ENCODE results near the gene CHRNA4. TPM values are rescaled to one million over a fixed set of nuclear protein-coding genes. Genes with fewer than 3 reads are reported as not detected.

The CHRNA4 gene
- total RNA-seq, 2 donors from 2014 or later, result 0.46 TPM; not detected in 1

GRCh38 chr20:63366390-63367365 lies 5.5 kb upstream of the CHRNA4 start:
- H3K27me3 ChIP-seq (ENCODE audit: control insufficient read depth, insufficient read depth, low read length, poor library complexity, severe bottlenecking), result peaks cover 9% of the 10 kb centered on the region
- Mint-ChIP-seq H3K4me3 (no peak overlapping the region), H3K27ac (no peak overlapping the region), H3K4me1 (peaks cover 8% of the 10 kb centered on the region), H3K27me3 (ENCODE audit: insufficient read depth) (peaks cover 6% of the 10 kb centered on the region), H3K36me3 (ENCODE audit: low read depth) (no peaks in the 10 kb centered on the region), H3K9me3 (no peaks in the 10 kb centered on the region)
- no peak for DNase-seq
- H3K36me3 ChIP-seq (ENCODE audit: control insufficient read depth, insufficient read depth, low read length), result no peaks in the 10 kb centered on the region
- no peak overlapping the region for H3K27ac ChIP-seq (ENCODE audit: low read depth, low read length)
- H3K4me1 ChIP-seq (ENCODE audit: control insufficient read depth, insufficient read depth, low read length), result no peaks in the 10 kb centered on the region
- no peak for TF ChIP-seq CTCF (conservative IDR thresholded peaks at IDR 0.05)
- no peak overlapping the region for H3K4me3 ChIP-seq (ENCODE audit: low read length)
- H3K9ac ChIP-seq (ENCODE audit: extremely low read depth, low read length, poor library complexity, severe bottlenecking), result no peak overlapping the region
- 87 to 91% methylated on average over 21 to 30 of the region's 30 CpGs for WGBS, 2 experiments (ENCODE audit: insufficient coverage in 1 of 2, insufficient read length in 1 of 2)
- no peaks in the 10 kb centered on the region for H3K9me3 ChIP-seq (ENCODE audit: control insufficient read depth, low read length)

GRCh38 chr20:63365601-63366389 lies 4.6 kb upstream of the CHRNA4 start:
- 84 to 85% methylated on average over 8 to 22 of the region's 22 CpGs for WGBS, 2 experiments (ENCODE audit: insufficient coverage in 1 of 2, insufficient read length in 1 of 2)
- H3K9ac ChIP-seq (ENCODE audit: extremely low read depth, low read length, poor library complexity, severe bottlenecking), result no peak overlapping the region
- no peaks in the 10 kb centered on the region for H3K9me3 ChIP-seq (ENCODE audit: control insufficient read depth, low read length)
- peaks cover 16% of the 10 kb centered on the region for H3K27me3 ChIP-seq (ENCODE audit: control insufficient read depth, insufficient read depth, low read length, poor library complexity, severe bottlenecking)
- no peaks in the 10 kb centered on the region for H3K36me3 ChIP-seq (ENCODE audit: control insufficient read depth, insufficient read depth, low read length)
- H3K4me3 ChIP-seq (ENCODE audit: low read length), result no peak overlapping the region
- H3K27me3 Mint-ChIP-seq (ENCODE audit: insufficient read depth), result peaks cover 8% of the 10 kb centered on the region
- H3K27ac ChIP-seq (ENCODE audit: low read depth, low read length), result no peak overlapping the region
- H3K36me3 Mint-ChIP-seq (ENCODE audit: low read depth), result no peaks in the 10 kb centered on the region
- TF ChIP-seq CTCF (conservative IDR thresholded peaks at IDR 0.05), result no peak
- H3K4me1 Mint-ChIP-seq, result peaks cover 8% of the 10 kb centered on the region
- no peaks in the 10 kb centered on the region for H3K9me3 Mint-ChIP-seq
- no peaks in the 10 kb centered on the region for H3K4me1 ChIP-seq (ENCODE audit: control insufficient read depth, insufficient read depth, low read length)
- no peak for DNase-seq
- H3K4me3 Mint-ChIP-seq, result no peak overlapping the region
- no peak overlapping the region for H3K27ac Mint-ChIP-seq

GRCh38 chr20:63364801-63365585 lies 3.8 kb upstream of the CHRNA4 start:
- H3K4me3 Mint-ChIP-seq, result no peak overlapping the region
- Histone ChIP-seq H3K4me3 (ENCODE audit: low read length) (no peak overlapping the region), H3K27ac (ENCODE audit: low read depth, low read length) (no peak overlapping the region), H3K9ac (ENCODE audit: extremely low read depth, low read length, poor library complexity, severe bottlenecking) (no peak overlapping the region), H3K36me3 (ENCODE audit: control insufficient read depth, insufficient read depth, low read length) (no peaks in the 10 kb centered on the region), H3K27me3 (ENCODE audit: control insufficient read depth, insufficient read depth, low read length, poor library complexity, severe bottlenecking) (peaks cover 24% of the 10 kb centered on the region), H3K4me1 (ENCODE audit: control insufficient read depth, insufficient read depth, low read length) (no peaks in the 10 kb centered on the region), H3K9me3 (ENCODE audit: control insufficient read depth, low read length) (no peaks in the 10 kb centered on the region)
- no peaks in the 10 kb centered on the region for H3K36me3 Mint-ChIP-seq (ENCODE audit: low read depth)
- H3K27me3 Mint-ChIP-seq (ENCODE audit: insufficient read depth), result peaks cover 13% of the 10 kb centered on the region
- no peak for TF ChIP-seq CTCF (conservative IDR thresholded peaks at IDR 0.05)
- no peaks in the 10 kb centered on the region for H3K9me3 Mint-ChIP-seq
- no peak for DNase-seq
- peaks cover 8% of the 10 kb centered on the region for H3K4me1 Mint-ChIP-seq
- 87 to 90% methylated on average over 8 to 20 of the region's 20 CpGs for WGBS, 2 experiments (ENCODE audit: insufficient coverage in 1 of 2, insufficient read length in 1 of 2)
- no peak overlapping the region for H3K27ac Mint-ChIP-seq
